HCT116 (cell line): ENCODE data around the gene UBA6. TPM values are rescaled to one million over a fixed set of nuclear protein-coding genes. Genes with fewer than 3 reads are reported as not detected.

Experiments used
- ATAC-seq: fragments of 200-7000 bp; cut with Tn5 transposase; 2 replicates; pipeline ENCODE4 v1.9.1; 2020; ENCODE audit warnings: mild to moderate bottlenecking, moderate library complexity
- BruUV-seq: library from RNA; stranded (reverse); fragments of 400-500 nt; replicated peaks from 2 replicates; lab custom pipeline; 2021; lab: Mats Ljungman, UMichigan
- CTCF ChIA-PET: fragments of 300-600 bp; sonication (Branson Sonifier 250); formaldehyde crosslinking; loops from one replicate; lab custom pipeline; 2021; ENCODE audit warnings: antibody characterized with exemption; lab: Charles Lee
- POLR2A ChIA-PET: fragments of 300-600, 350-600 bp; sonication (Branson Sonifier 250); formaldehyde crosslinking; loops from one replicate; lab custom pipeline; 2021; ENCODE audit warnings: antibody characterized with exemption; lab: Charles Lee
- RAD21 ChIA-PET, 2 experiments: fragments of 300-600 bp; sonication (Branson Sonifier 250); formaldehyde crosslinking; loops; one replicate each; lab custom pipeline; 2023; ENCODE audit warnings: low total read pairs in 2 of 2; ENCODE audit not compliant: uncharacterized antibody in 2 of 2, unreplicated experiment in 2 of 2, low non-redundant PET in 1 of 2; lab: Charles Lee
- DNase-seq: peaks from one replicate; pipeline ENCODE4 v3.0.0-alpha.2; 2010; ENCODE audit warnings: low read depth, low spot score
- H2AFZ ChIP-seq: fragments of 200-600 bp; shearing (Covaris generic), sonication (generic); 2 replicates; pipeline ENCODE4 v1.6.1; 2017; ENCODE audit warnings: low read depth, mixed run types, mixed read lengths, antibody characterized with exemption, low read length; ENCODE audit not compliant: poor library complexity, severe bottlenecking
- H3K27ac ChIP-seq: 2 replicates; pipeline ENCODE4 v1.5.1; 2012; ENCODE audit warnings: low read depth, low read length
- H3K27me3 ChIP-seq: fragments of 200-600 bp; sonication (generic); 2 replicates; pipeline ENCODE4 v1.6.1; 2016; ENCODE audit warnings: mixed run types, low read length, mixed read lengths; ENCODE audit not compliant: insufficient read depth
- H3K36me3 ChIP-seq, 2 experiments: fragments of 200-500 bp in 1 of 2; fragments of 200-600 bp in 1 of 2; sonication (Bioruptor generic) in 1 of 2; sonication (generic) in 1 of 2; 2 replicates each; pipeline versions ENCODE4 v1.5.1 to v1.6.1; 2014 to 2016; ENCODE audit warnings: low read length in 2 of 2, inconsistent platforms in 1 of 2, mixed read lengths in 1 of 2, mixed run types in 1 of 2; ENCODE audit not compliant: insufficient read depth in 2 of 2, control insufficient read depth in 1 of 2
- H3K4me1 ChIP-seq, 2 experiments: fragments of 200-600 bp in 1 of 2; sonication (generic) in 1 of 2; 2 replicates each; pipeline versions ENCODE4 v1.5.1 to v1.6.1; 2012 to 2017; ENCODE audit warnings: low read length in 2 of 2, inconsistent platforms in 1 of 2, mild to moderate bottlenecking in 1 of 2, mixed read lengths in 1 of 2, mixed run types in 1 of 2, moderate library complexity in 1 of 2; ENCODE audit not compliant: insufficient read depth in 2 of 2, control insufficient read depth in 1 of 2
- H3K4me2 ChIP-seq: fragments of 200-600 bp; sonication (generic); 2 replicates; pipeline ENCODE4 v1.6.1; 2017; ENCODE audit warnings: mixed run types, low read length, mixed read lengths
- H3K4me3 ChIP-seq, 2 experiments: fragments of 200-600 bp in 1 of 2; sonication (generic) in 1 of 2; replicated peaks in 1 of 2; 2 replicates each; pipeline ENCODE4 v1.5.1; 2011 to 2016; ENCODE audit warnings: low read length in 2 of 2, control low read depth in 1 of 2, low read depth in 1 of 2, mild to moderate bottlenecking in 1 of 2, mixed read lengths in 1 of 2, mixed run types in 1 of 2
- H3K79me2 ChIP-seq: fragments of 200-600 bp; sonication (generic); 2 replicates; pipeline ENCODE4 v1.6.1; 2017; ENCODE audit warnings: mild to moderate bottlenecking, mixed run types, low read length, moderate library complexity, mixed read lengths; ENCODE audit not compliant: insufficient read depth
- H3K9ac ChIP-seq: fragments of 200-600 bp; sonication (generic); 2 replicates; pipeline ENCODE4 v1.6.1; 2016; ENCODE audit warnings: low read length, mixed read lengths
- H3K9me2 ChIP-seq: fragments of 200-600 bp; sonication (generic), shearing (Covaris generic); 2 replicates; pipeline ENCODE4 v1.6.1; 2017; ENCODE audit warnings: mixed run types, mild to moderate bottlenecking, moderate library complexity; ENCODE audit not compliant: insufficient read depth
- H3K9me3 ChIP-seq, 2 experiments: fragments of 200-500 bp in 1 of 2; fragments of 200-600 bp in 1 of 2; sonication (Bioruptor generic) in 1 of 2; sonication (generic) in 1 of 2; 2 replicates each; pipeline ENCODE4 v1.6.1; 2014 to 2017; ENCODE audit warnings: low read length in 2 of 2, mixed read lengths in 2 of 2, inconsistent platforms in 1 of 2, low read depth in 1 of 2, mild to moderate bottlenecking in 1 of 2, mixed run types in 1 of 2, moderate library complexity in 1 of 2; ENCODE audit not compliant: control insufficient read depth in 1 of 2, insufficient read depth in 1 of 2
- H4K20me1 ChIP-seq: fragments of 200-600 bp; sonication (generic), shearing (Covaris generic); 2 replicates; pipeline ENCODE4 v1.6.1; 2017; ENCODE audit warnings: mixed run types, mild to moderate bottlenecking, moderate library complexity; ENCODE audit not compliant: insufficient read depth
- CEBPB ChIP-seq: IDR thresholded peaks from 2 replicates; pipeline ENCODE4 v1.6.1; 2012; ENCODE audit warnings: low read depth
- ELF1 ChIP-seq: IDR thresholded peaks from 2 replicates; pipeline ENCODE4 v1.6.1; 2012; ENCODE audit warnings: low read depth, borderline replicate concordance
- EZH2phosphoT487 ChIP-seq: fragments of 200-600 bp; IDR thresholded peaks from 2 replicates; pipeline ENCODE4 v1.6.1; 2018; ENCODE audit warnings: antibody characterized with exemption, borderline replicate concordance
- FOSL1 ChIP-seq: IDR thresholded peaks from 2 replicates; pipeline ENCODE4 v1.6.1; 2012; ENCODE audit warnings: low read depth
- JUND ChIP-seq: IDR thresholded peaks from 2 replicates; pipeline ENCODE4 v1.6.1; 2012
- MAX ChIP-seq: IDR thresholded peaks from 2 replicates; pipeline ENCODE4 v1.6.1; 2012
- SIN3A ChIP-seq: IDR thresholded peaks from 2 replicates; pipeline ENCODE4 v1.6.1; 2012; ENCODE audit warnings: low read depth
- SRF ChIP-seq: IDR thresholded peaks from 2 replicates; pipeline ENCODE4 v1.6.1; 2012; ENCODE audit warnings: low read depth
- TCF7L2 ChIP-seq: IDR thresholded peaks from 2 replicates; pipeline ENCODE4 v1.7.0; 2011; ENCODE audit warnings: borderline replicate concordance, inconsistent platforms; ENCODE audit not compliant: insufficient read depth, insufficient read length; ENCODE audit errors: extremely low read depth
- ZFX ChIP-seq: fragments of 450-650 bp; IDR thresholded peaks from 2 replicates; pipeline ENCODE4 v1.6.1; 2017
- intact Hi-C: fragments of 100-400 bp; cut with micrococcal nuclease; formaldehyde crosslinking; loops from 2 replicates; pipeline ENCODE4 v1.10.0; 2022
- total RNA-seq: library from RNA; stranded (reverse); gene quantifications from one replicate; pipeline ENCODE4 v1.2.1, GENCODE V29; 2021; ENCODE audit not compliant: unreplicated experiment

UBA6 gene
- total RNA-seq, 1 experiment from 2014 or later = 98.9 TPM

- Histone ChIP-seq H3K4me2 (no peak overlapping the region), H3K9me3 (no peaks in the 10 kb centered on the region), H2AFZ (no peak overlapping the region), H3K9ac (no peak overlapping the region), H3K4me3 (no peak overlapping the region), H3K9me2 (no peaks in the 10 kb centered on the region), H3K36me3 (no peaks in the 10 kb centered on the region), H4K20me1 (no peaks in the 10 kb centered on the region), H3K4me1 (no peaks in the 10 kb centered on the region), H3K79me2 (no peaks in the 10 kb centered on the region), H3K27ac (no peak overlapping the region), H3K27me3 (no peaks in the 10 kb centered on the region)
- POLR2A ChIA-PET = no interaction called here
- intact Hi-C loops = no loop called here
- BruUV-seq = no TSS peak
- CTCF ChIA-PET = no interaction called here
- DNase-seq = no peak
- TF ChIP-seq MAX = no peak
- no peak for TF ChIP-seq SIN3A
- no peak for TF ChIP-seq EZH2phosphoT487
- no peak for TF ChIP-seq TCF7L2
- no peak for TF ChIP-seq FOSL1
- TF ChIP-seq SRF = no peak
- no peak for ATAC-seq
- RAD21 ChIA-PET = no interaction called here
These were observed 116.5 kb downstream of the UBA6 start for GRCh38 chr4:67584496-67584895.

GRCh38 chr4:67581913-67582312, 119.0 kb downstream of the UBA6 start:
- BruUV-seq = no TSS peak
- CTCF ChIA-PET = no interaction called here

More at GRCh38 chr4:67581913-67582312, 119.0 kb downstream of the UBA6 start:
- Histone ChIP-seq H3K36me3 (no peaks in the 10 kb centered on the region), H3K27ac (no peak overlapping the region), H3K4me3 (no peak overlapping the region), H3K4me1 (no peaks in the 10 kb centered on the region), H4K20me1 (no peaks in the 10 kb centered on the region), H3K9me2 (no peaks in the 10 kb centered on the region), H3K9me3 (no peaks in the 10 kb centered on the region), H2AFZ (no peak overlapping the region), H3K79me2 (no peaks in the 10 kb centered on the region), H3K27me3 (no peaks in the 10 kb centered on the region), H3K9ac (no peak overlapping the region), H3K4me2 (no peak overlapping the region)
- TF ChIP-seq FOSL1 (no peak), ELF1 (no peak), ZFX (no peak), TCF7L2 (no peak), MAX (no peak), EZH2phosphoT487 (no peak), JUND (no peak), CEBPB (no peak)
- RAD21 ChIA-PET = no interaction called here
- DNase-seq = no peak
- POLR2A ChIA-PET = no interaction called here
- intact Hi-C loops = no loop called here
- ATAC-seq = no peak
